ENCODE data around the gene ADAMTS7.
"Not testable (repeated sequence)": the region's sequence is repeated elsewhere in the genome, so short reads cannot be mapped to it uniquely, and the experiment has no call there.

- TF ChIP-seq EZH2 (IDR thresholded peaks at IDR 0.05; ENCODE audit: insufficient read depth, low read length); CTCF (IDR thresholded peaks at IDR 0.05; ENCODE audit: insufficient read depth, low read depth, low read length): not testable (repeated sequence)
These were observed 55.2 kb downstream of the ADAMTS7 start for GRCh38 chr15:78755900-78756591.
